Measurements from ENCODE around the gene MAZ. TPM values are rescaled to one million over a fixed set of nuclear protein-coding genes. Genes with fewer than 3 reads are reported as not detected.

MAZ gene
- total and polyA plus RNA-seq, 2 of the 13 experiments (the other 11 are each of a cell fraction or from before 2014, with no cell fraction given) = 203 to 277 TPM

GRCh38 chr16:29848420-29849297, 42.3 kb downstream of the MAZ start (continued):
- TF ChIP-seq ZBTB20 (CRISPR knock-in tag; IDR thresholded peaks at IDR 0.05; ENCODE audit: borderline replicate concordance, low read depth) (no peak), SNAPC4 (CRISPR knock-in tag; IDR thresholded peaks at IDR 0.05) (no peak), JUNB (CRISPR knock-in tag; IDR thresholded peaks at IDR 0.05; ENCODE audit: borderline replicate concordance) (no peak), IRX3 (CRISPR knock-in tag; IDR thresholded peaks at IDR 0.05; ENCODE audit: borderline replicate concordance, low read depth) (no peak), MBD4 (IDR thresholded peaks at IDR 0.05; ENCODE audit: borderline replicate concordance, low read length) (no peak), HINFP (CRISPR knock-in tag; IDR thresholded peaks at IDR 0.05; ENCODE audit: low read depth) (peak; percentile 73; the same call in 1 of the 2 replicates), LBX2 (CRISPR knock-in tag; IDR thresholded peaks at IDR 0.05; ENCODE audit: borderline replicate concordance) (no peak), YY1 (IDR thresholded peaks at IDR 0.05; ENCODE audit: insufficient read depth, insufficient replicate concordance, low read depth, low read length) (peak; percentile 68), SAFB2 (CRISPR knock-in tag; IDR thresholded peaks at IDR 0.05; ENCODE audit: borderline replicate concordance, low read depth) (no peak), PHB2 (IDR thresholded peaks at IDR 0.05; ENCODE audit: partially characterized antibody) (no peak), ZNF547 (CRISPR knock-in tag; IDR thresholded peaks at IDR 0.05) (no peak), MXD4 (CRISPR knock-in tag; IDR thresholded peaks at IDR 0.05) (no peak), PTBP1 (IDR thresholded peaks at IDR 0.05; ENCODE audit: low read depth, low read length, poor library complexity, severe bottlenecking) (no peak), SRSF9 (IDR thresholded peaks at IDR 0.05; ENCODE audit: borderline replicate concordance, insufficient read depth, low read depth, low read length, poor library complexity, severe bottlenecking) (no peak), ZSCAN29 (CRISPR knock-in tag; conservative IDR thresholded peaks at IDR 0.05) (no peak; the same call in 1 of the 2 replicates), ZNF574 (CRISPR knock-in tag; IDR thresholded peaks at IDR 0.05) (peak; percentile 61)

All from HepG2 (cell line).